ENCODE results near the gene TMEM91.

Gene TMEM91

DNA sequence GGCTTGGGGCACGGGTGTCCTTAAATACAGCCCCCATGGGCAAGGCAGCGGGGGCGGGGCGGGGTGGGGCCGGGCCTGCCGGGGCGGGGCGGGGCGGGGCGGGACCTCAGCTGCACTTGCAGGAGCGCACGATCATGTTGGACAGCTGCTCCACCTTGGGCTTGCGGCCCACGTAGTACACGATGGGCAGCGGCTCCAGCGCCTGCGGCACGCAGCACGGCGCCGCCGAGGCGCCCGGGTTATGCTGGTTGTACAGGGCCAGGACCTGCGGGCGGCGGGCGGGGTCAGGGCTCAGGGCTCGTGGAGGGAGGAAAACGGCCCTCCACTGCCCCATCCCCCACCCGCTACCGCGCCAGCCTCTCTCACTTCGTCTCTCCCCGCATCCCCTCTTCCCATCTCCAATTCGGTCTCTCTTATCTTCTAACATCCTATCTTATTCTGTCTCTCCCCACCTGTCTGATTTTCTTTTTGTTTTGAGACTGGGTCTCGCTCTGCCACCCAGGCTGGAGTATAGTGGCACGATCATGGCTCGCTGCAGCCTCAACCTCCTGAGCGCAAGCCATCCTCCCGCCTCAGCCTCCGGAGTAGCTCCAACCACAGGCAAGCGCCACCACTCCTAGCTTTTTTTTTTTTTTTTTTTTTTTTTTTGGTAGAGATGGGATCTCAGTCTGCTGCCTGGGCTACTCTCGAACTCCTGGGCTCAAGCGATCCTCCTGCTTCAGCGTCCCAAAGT lies 45.2 kb upstream of the TMEM91 start:
- TF ChIP-seq, protein P1, sequence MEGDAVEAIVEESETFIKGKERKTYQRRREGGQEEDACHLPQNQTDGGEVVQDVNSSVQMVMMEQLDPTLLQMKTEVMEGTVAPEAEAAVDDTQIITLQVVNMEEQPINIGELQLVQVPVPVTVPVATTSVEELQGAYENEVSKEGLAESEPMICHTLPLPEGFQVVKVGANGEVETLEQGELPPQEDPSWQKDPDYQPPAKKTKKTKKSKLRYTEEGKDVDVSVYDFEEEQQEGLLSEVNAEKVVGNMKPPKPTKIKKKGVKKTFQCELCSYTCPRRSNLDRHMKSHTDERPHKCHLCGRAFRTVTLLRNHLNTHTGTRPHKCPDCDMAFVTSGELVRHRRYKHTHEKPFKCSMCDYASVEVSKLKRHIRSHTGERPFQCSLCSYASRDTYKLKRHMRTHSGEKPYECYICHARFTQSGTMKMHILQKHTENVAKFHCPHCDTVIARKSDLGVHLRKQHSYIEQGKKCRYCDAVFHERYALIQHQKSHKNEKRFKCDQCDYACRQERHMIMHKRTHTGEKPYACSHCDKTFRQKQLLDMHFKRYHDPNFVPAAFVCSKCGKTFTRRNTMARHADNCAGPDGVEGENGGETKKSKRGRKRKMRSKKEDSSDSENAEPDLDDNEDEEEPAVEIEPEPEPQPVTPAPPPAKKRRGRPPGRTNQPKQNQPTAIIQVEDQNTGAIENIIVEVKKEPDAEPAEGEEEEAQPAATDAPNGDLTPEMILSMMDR (IDR thresholded peaks at IDR 0.05; ENCODE audit: low read depth, low read length) = no peak
- no peak for DNase-seq (ENCODE audit: extremely low read depth, low read depth)

DNA sequence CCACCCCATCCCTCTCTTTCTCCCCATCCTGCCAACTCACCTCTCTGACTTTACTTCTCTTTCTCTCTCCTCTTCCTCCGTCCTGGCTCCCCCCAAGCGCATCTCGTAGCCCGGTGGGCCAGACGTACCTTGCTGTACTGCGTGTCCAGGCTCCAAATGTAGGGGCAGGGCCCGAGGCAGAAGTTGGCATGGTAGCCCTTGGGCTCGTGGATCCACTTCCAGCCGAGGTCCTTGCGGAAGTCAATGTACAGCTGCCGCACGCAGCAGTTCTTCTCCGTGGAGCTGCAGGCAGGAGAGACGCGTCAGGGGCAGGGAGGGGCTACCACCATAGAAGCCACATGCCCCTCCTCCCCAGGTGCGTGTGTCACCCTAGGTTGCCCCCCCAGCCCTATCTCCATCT lies 44.3 kb upstream of the TMEM91 start:
- no peak for DNase-seq (ENCODE audit: extremely low read depth, low read depth)
- TF ChIP-seq, protein P1 (IDR thresholded peaks at IDR 0.05; ENCODE audit: low read depth, low read length) = no peak

DNA sequence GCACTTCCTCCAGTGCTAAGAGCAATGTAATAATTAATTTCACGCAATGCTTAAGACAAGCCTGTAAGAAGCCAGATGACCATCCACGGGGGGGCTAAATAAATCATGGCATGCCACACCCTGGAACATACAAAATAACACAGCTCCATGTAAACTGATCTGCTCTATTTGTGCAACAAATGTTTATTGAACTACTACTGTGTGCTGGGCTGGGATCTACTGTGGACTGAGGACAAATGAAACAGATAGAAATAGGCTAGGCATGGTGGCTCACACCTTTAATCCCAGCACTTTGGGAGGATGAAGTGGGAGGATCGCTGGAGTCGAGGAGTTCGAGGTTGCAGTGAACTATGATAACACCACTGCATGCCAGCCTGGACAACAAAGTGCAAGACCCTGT lies 43.9 kb upstream of the TMEM91 start:
- DNase-seq (ENCODE audit: extremely low read depth, low read depth) = no peak
- TF ChIP-seq, protein P1 (IDR thresholded peaks at IDR 0.05; ENCODE audit: low read depth, low read length) = no peak

DNA sequence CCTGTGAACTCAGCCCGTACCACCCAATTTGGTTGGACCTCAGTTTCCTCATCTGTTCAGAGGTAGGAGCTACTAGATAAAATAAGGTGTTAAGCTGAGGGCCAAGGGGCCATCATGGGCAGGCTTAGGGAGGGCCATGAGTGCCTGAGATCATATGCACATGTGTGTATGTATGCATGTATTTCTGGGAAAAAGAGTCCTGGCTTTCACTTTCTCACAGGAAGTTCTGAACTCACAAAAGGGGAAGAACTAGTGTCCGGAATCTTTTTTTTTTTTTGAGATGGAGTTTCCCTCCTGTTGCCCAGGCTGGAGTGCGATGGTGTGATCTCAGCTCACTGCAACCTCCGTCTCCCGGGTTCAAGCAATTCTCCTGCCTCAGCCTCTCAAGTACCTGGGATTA lies 41.5 kb upstream of the TMEM91 start:
- TF ChIP-seq, protein P1 (IDR thresholded peaks at IDR 0.05; ENCODE audit: low read depth, low read length) = no peak
- no peak for DNase-seq (ENCODE audit: extremely low read depth, low read depth)

DNA sequence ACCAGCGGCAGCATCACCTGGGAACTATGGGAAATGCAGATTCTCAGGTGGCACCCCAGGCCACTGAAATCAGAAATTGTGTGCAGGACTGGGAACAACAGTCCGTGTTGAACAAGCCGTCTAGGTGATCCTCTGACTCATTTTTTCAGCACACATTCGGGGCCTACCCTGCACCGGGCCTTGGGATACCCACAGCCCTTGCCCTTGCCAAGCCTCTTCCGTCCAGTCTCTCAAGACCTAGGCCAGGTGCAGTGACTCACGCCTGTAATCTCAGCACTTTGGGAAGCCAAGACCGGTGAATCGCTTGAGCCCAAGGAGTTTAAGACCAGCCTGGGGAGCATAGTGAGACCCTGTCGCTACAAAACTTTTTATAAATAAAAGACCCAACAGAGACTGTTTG lies 40.9 kb upstream of the TMEM91 start:
- TF ChIP-seq, protein P1 (IDR thresholded peaks at IDR 0.05; ENCODE audit: low read depth, low read length) = no peak
- DNase-seq (ENCODE audit: extremely low read depth, low read depth) = no peak

DNA sequence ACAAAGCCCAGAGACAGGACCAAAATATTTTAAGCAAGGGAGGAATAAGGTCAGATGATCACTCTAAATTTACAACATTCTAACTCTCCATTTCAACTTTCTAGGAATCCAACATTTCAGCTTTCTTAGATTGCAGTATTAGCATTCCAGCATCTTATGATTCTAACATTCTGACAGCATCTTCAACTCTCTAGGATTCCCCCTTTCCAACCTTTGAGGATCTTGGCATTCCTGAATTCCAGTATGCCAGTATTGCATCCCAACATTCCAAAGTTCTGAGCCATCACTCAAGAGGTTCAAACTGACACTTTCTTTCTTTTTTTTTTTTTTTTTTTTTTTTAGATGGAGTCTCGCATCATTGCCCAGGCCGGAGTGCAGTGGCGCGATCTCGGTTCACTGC lies 36.4 kb upstream of the TMEM91 start:
- DNase-seq (ENCODE audit: extremely low read depth, low read depth) = no peak
- TF ChIP-seq, protein P1 (IDR thresholded peaks at IDR 0.05; ENCODE audit: low read depth, low read length) = no peak

DNA sequence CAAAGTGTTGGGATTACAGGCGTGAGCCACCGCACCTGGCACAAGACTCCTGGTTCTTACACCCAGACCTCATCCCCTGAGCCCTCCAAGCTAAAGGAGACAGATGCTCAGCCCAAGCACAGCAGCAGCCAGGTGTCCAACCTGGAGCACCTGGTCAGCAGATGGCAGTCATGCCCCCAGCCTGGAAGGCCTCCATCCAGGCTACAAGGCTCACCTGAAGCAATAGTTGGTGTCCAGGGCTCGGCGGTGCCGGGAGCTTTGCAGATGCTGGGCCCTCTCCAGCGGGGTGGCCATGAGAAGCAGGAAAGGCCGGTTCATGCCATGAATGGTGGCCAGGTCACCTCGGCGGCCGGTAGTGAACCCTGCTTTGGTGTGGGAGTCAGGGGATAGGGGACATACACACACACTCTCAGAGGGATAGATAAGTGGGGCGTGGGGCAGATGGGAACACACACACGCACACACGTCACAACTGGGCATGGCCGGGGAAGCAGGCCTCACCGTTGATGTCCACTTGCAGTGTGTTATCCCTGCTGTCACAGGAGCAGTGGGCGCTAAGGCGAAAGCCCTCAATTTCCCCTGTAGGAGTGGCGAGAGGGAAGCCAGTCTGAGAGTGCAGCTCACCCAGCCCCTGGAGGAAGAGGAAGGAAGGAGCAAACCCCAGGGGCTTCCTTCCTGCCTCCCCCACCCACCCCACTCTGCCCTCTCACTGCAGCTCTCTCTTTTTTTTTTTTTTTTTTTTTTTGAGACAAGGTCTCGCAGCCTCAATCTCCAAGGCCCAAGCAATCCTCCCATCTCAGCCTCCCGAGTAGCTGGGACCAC lies 34.5 kb upstream of the TMEM91 start:
- DNase-seq (ENCODE audit: extremely low read depth, low read depth) = no peak
- TF ChIP-seq, protein P1 (IDR thresholded peaks at IDR 0.05; ENCODE audit: low read depth, low read length) = no peak
